ENCODE measurements around the gene EMP1. TPM values are rescaled to one million over a fixed set of nuclear protein-coding genes. Genes with fewer than 3 reads are reported as not detected.
A peak's percentile ranks its signal among the peaks of the same experiment; 100 is the strongest.

EMP1 gene
- total RNA-seq (2014; rRNA removed): 590 and 679 TPM in 2 replicates
- 194 TPM for polyA plus RNA-seq (2012)

GRCh38 chr12:13196130-13196921, at the start of gene EMP1:
EMP1 (plus strand) TSS chr12:13196726; CDS start chr12:13211511, 14,785 bp downstream.
- DNase-seq (ENCODE audit: low read depth): peak; percentile 100

GRCh38 chr12:13147688-13148484, 48.6 kb upstream of the EMP1 start:
- DNase-seq (ENCODE audit: low read depth): no peak

GRCh38 chr12:13148485-13148847, 48.1 kb upstream of the EMP1 start:
- no peak for DNase-seq (ENCODE audit: low read depth)

- no peak for DNase-seq (ENCODE audit: low read depth)
Observed at GRCh38 chr12:13149411-13149810, 47.1 kb upstream of the EMP1 start.

GRCh38 chr12:13152281-13152680, 44.2 kb upstream of the EMP1 start:
- DNase-seq (ENCODE audit: low read depth): no peak

- no peak for DNase-seq (ENCODE audit: low read depth)
Observed at GRCh38 chr12:13152756-13153155, 43.8 kb upstream of the EMP1 start.

GRCh38 chr12:13153180-13153579, 43.3 kb upstream of the EMP1 start:
- DNase-seq (ENCODE audit: low read depth): no peak

- no peak for DNase-seq (ENCODE audit: low read depth)
Observed at GRCh38 chr12:13154027-13154538, 42.4 kb upstream of the EMP1 start.

GRCh38 chr12:13154831-13155230, 41.7 kb upstream of the EMP1 start:
- DNase-seq (ENCODE audit: low read depth): no peak

GRCh38 chr12:13156277-13156676, 40.2 kb upstream of the EMP1 start:
- DNase-seq (ENCODE audit: low read depth): no peak

- DNase-seq (ENCODE audit: low read depth): no peak
Observed at GRCh38 chr12:13161172-13161571, 35.4 kb upstream of the EMP1 start.

- DNase-seq (ENCODE audit: low read depth): peak; percentile 50
Observed at GRCh38 chr12:13162904-13163303, 33.6 kb upstream of the EMP1 start.

- no peak for DNase-seq (ENCODE audit: low read depth)
Observed at GRCh38 chr12:13163868-13164635, 32.5 kb upstream of the EMP1 start.

GRCh38 chr12:13164921-13165616, 31.5 kb upstream of the EMP1 start:
- no peak for DNase-seq (ENCODE audit: low read depth)

- DNase-seq (ENCODE audit: low read depth): peak; percentile 87
Observed at GRCh38 chr12:13165617-13166041, 30.9 kb upstream of the EMP1 start.

- no peak for DNase-seq (ENCODE audit: low read depth)
Observed at GRCh38 chr12:13167226-13167625, 29.3 kb upstream of the EMP1 start.

GRCh38 chr12:13167906-13168305, 28.6 kb upstream of the EMP1 start:
- DNase-seq (ENCODE audit: low read depth): no peak

- DNase-seq (ENCODE audit: low read depth): no peak
Observed at GRCh38 chr12:13169272-13169671, 27.3 kb upstream of the EMP1 start.

GRCh38 chr12:13170892-13171490, 25.5 kb upstream of the EMP1 start:
- no peak for DNase-seq (ENCODE audit: low read depth)

Measured in LHCN-M2 (cell line).